B cell (primary cell): ENCODE measurements around the gene MX1. TPM values are rescaled to one million over a fixed set of nuclear protein-coding genes. Genes with fewer than 3 reads are reported as not detected.

Experiments
- ATAC-seq: fragments of 200-7000 bp; cut with Tn5 transposase; one replicate; pipeline ENCODE4 v1.10.0; 2021; ENCODE audit warnings: low read depth, mild to moderate bottlenecking, moderate number of reproducible peaks, moderate library complexity
- CTCF ChIA-PET: fragments of 350-600 bp; sonication (Branson Sonifier 250); formaldehyde crosslinking; loops from one replicate; lab custom pipeline; 2021; ENCODE audit warnings: antibody characterized with exemption, inconsistent platforms; lab: Charles Lee
- POLR2A ChIA-PET: fragments of 350-600 bp; sonication (Branson Sonifier 250); formaldehyde crosslinking; loops from one replicate; lab custom pipeline; 2021; ENCODE audit warnings: antibody characterized with exemption; lab: Charles Lee
- DNase-seq: peaks from one replicate; pipeline ENCODE4 v3.0.0; 2013
- H2AFZ ChIP-seq: 2 replicates; pipeline ENCODE4 v1.6.1; 2012; ENCODE audit warnings: mild to moderate bottlenecking, low read depth, low read length; ENCODE audit not compliant: insufficient read depth, poor library complexity, severe bottlenecking
- H3K27ac ChIP-seq, 2 donors: 1 replicate in 1 of 2; 2 replicates in 1 of 2; pipeline ENCODE4 v1.5.1; 2012 to 2013; ENCODE audit warnings: low read length in 2 of 2, mild to moderate bottlenecking in 2 of 2, moderate library complexity in 1 of 2
- H3K27me3 ChIP-seq, 4 experiments: fragments of 200-600 bp in 1 of 4; sonication (generic) in 1 of 4; replicated peaks in 1 of 4; 1 replicate in 2 of 4; 2 replicates in 2 of 4; pipeline versions ENCODE4 v1.6.1 to v1.7.0; 2013 to 2016; ENCODE audit warnings: low read length in 3 of 4, mild to moderate bottlenecking in 2 of 4, mixed read lengths in 1 of 4, moderate library complexity in 1 of 4; ENCODE audit not compliant: insufficient read depth in 4 of 4, control insufficient read depth in 3 of 4; ENCODE audit errors: control extremely low read depth in 1 of 4
- H3K36me3 ChIP-seq, 2 experiments: replicated peaks in 1 of 2; 1 replicate in 1 of 2; 2 replicates in 1 of 2; pipeline versions ENCODE4 v1.6.1 to v1.7.1; 2013; ENCODE audit warnings: low read length in 1 of 2; ENCODE audit not compliant: insufficient read depth in 2 of 2, control insufficient read depth in 1 of 2; ENCODE audit errors: control extremely low read depth in 1 of 2, extremely low read depth in 1 of 2
- H3K4me1 ChIP-seq, 2 donors: fragments of 200-600 bp in 1 of 2; sonication (generic) in 1 of 2; 1 replicate in 1 of 2; 2 replicates in 1 of 2; pipeline versions ENCODE4 v1.5.1 to v1.6.1; 2013 to 2017; ENCODE audit warnings: low read length in 2 of 2; ENCODE audit not compliant: control insufficient read depth in 2 of 2, insufficient read depth in 2 of 2
- H3K4me2 ChIP-seq: replicated peaks from 2 replicates; pipeline ENCODE3; 2012; ENCODE audit warnings: mild to moderate bottlenecking, low read depth, low read length; ENCODE audit not compliant: poor library complexity, severe bottlenecking
- H3K4me3 ChIP-seq, 5 experiments: fragments of 200-600 bp in 1 of 5; sonication (generic) in 1 of 5; 1 replicate in 3 of 5; 2 replicates in 2 of 5; pipeline versions ENCODE4 v1.5.1 to v1.7.0; 2011 to 2016; ENCODE audit warnings: low read length in 4 of 5, mild to moderate bottlenecking in 4 of 5, low read depth in 2 of 5, control low read depth in 1 of 5, moderate library complexity in 1 of 5; ENCODE audit not compliant: insufficient read depth in 1 of 5; ENCODE audit errors: control extremely low read depth in 1 of 5, extremely low read depth in 1 of 5
- H3K79me2 ChIP-seq: fragments of 200-600 bp; sonication (generic); one replicate; pipeline ENCODE4 v1.6.0; 2016; ENCODE audit warnings: low read length; ENCODE audit not compliant: control insufficient read depth, insufficient read depth
- H3K9ac ChIP-seq: fragments of 200-600 bp; sonication (generic); 2 replicates; pipeline ENCODE4 v1.6.1; 2017; ENCODE audit warnings: mild to moderate bottlenecking, low read length, moderate library complexity
- H3K9me3 ChIP-seq, 3 donors: one replicate each; pipeline versions ENCODE4 v1.6.1 to v1.7.1; 2013; ENCODE audit warnings: low read length in 2 of 3; ENCODE audit not compliant: control insufficient read depth in 2 of 3, insufficient read depth in 1 of 3; ENCODE audit errors: control extremely low read depth in 1 of 3
- H4K20me1 ChIP-seq: 2 replicates; pipeline ENCODE4 v1.6.0; 2012; ENCODE audit warnings: mild to moderate bottlenecking, low read length; ENCODE audit not compliant: insufficient read depth, control insufficient read depth, poor library complexity, severe bottlenecking
- H3K27ac Mint-ChIP-seq: one replicate; pipeline ENCODE4 v1.8.0; 2021; ENCODE audit warnings: mixed read lengths
- H3K27me3 Mint-ChIP-seq: one replicate; pipeline ENCODE4 v1.8.0; 2021; ENCODE audit warnings: mixed read lengths
- H3K4me1 Mint-ChIP-seq: one replicate; pipeline ENCODE4 v1.8.0; 2021; ENCODE audit warnings: mixed read lengths
- H3K4me3 Mint-ChIP-seq: one replicate; pipeline ENCODE4 v1.8.0; 2021; ENCODE audit warnings: mixed read lengths
- H3K9me3 Mint-ChIP-seq: one replicate; pipeline ENCODE4 v1.8.0; 2022; ENCODE audit warnings: mixed read lengths; ENCODE audit not compliant: insufficient read depth
- EZH2 ChIP-seq: IDR thresholded peaks from 2 replicates; pipeline ENCODE4 v1.6.1; 2012; ENCODE audit warnings: borderline replicate concordance, low read depth, mild to moderate bottlenecking, moderate library complexity, low read length; ENCODE audit not compliant: insufficient read depth, poor library complexity, severe bottlenecking
- WGBS: methylation state at CpG from one replicate; pipeline ENCODE4 v1.1.5; 2013; ENCODE audit warnings: missing lambda C conversion rate; ENCODE audit not compliant: insufficient coverage; 5-methylcytosine and 5-hydroxymethylcytosine counted together
- intact Hi-C: fragments of 100-400 bp; cut with micrococcal nuclease; formaldehyde crosslinking; loops from one replicate; pipeline ENCODE4 v1.10.0; 2022
- polyA plus RNA-seq: library from polyadenylated mRNA; depleted of rRNA; stranded (reverse); fragments of >200 nt; gene quantifications from 2 replicates; pipeline ENCODE4 v1.2.3, GENCODE V29; 2012
- total RNA-seq, 2 donors: library from RNA; stranded (reverse); fragments of 120-200 nt in 1 of 2; gene quantifications; 1 replicate in 1 of 2; 2 replicates in 1 of 2; pipeline versions ENCODE4 v1.2.3 to v1.2.4, GENCODE V29; 2013 to 2022
- TF ChIP-seq, protein P1 (sequence below): fragments of 200-600 bp; IDR thresholded peaks from one replicate; pipeline ENCODE4 v1.8.0; 2022; ENCODE audit warnings: antibody characterized with exemption, mild to moderate bottlenecking

MX1 gene
- total and polyA plus RNA-seq, 2 donors (not counting 1 experiment from before 2014, with no cell fraction given) = 57.6 to 62.9 TPM

DNA sequence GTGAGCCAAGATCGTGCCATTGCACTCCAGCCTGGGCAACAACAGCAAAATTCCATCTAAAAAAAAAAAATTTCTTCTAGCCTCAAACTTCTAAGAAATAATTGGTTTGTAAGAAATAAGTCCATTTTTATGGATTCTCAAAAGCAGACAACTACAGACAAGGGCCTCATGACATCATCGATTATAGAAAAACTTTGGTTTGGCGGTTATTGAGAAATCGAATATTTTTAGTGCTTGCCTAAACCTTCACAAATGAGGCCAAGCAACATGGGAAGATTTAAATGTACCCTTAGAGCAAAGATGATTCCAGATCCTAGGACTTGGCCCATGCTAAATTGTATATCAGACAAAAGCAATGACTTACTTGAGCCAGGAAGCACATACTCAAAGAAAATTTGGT lies 27.8 kb upstream of the MX1 start:
- Histone ChIP-seq H3K4me1 (peaks cover 4 to 15% of the 10 kb centered on the region in 2 donors), H4K20me1 (no peaks in the 10 kb centered on the region), H2AFZ (no peak overlapping the region), H3K79me2 (no peaks in the 10 kb centered on the region), H3K27me3 (no peaks in the 10 kb centered on the region), H3K27ac (no peak overlapping the region), H3K4me3 (no peak overlapping the region), H3K9me3 (no peaks in the 10 kb centered on the region), H3K4me2 (no peak overlapping the region), H3K9ac (no peak overlapping the region), H3K36me3 (peaks cover 3 to 65% of the 10 kb centered on the region in 2 experiments)
- no peak for ATAC-seq
- no CpG with 5 or more reads among the region's 4 CpGs for WGBS
- Mint-ChIP-seq H3K9me3 (no peaks in the 10 kb centered on the region), H3K27ac (no peak overlapping the region), H3K27me3 (no peaks in the 10 kb centered on the region), H3K4me3 (no peak overlapping the region), H3K4me1 (peaks cover 16% of the 10 kb centered on the region)
- TF ChIP-seq, protein P1, sequence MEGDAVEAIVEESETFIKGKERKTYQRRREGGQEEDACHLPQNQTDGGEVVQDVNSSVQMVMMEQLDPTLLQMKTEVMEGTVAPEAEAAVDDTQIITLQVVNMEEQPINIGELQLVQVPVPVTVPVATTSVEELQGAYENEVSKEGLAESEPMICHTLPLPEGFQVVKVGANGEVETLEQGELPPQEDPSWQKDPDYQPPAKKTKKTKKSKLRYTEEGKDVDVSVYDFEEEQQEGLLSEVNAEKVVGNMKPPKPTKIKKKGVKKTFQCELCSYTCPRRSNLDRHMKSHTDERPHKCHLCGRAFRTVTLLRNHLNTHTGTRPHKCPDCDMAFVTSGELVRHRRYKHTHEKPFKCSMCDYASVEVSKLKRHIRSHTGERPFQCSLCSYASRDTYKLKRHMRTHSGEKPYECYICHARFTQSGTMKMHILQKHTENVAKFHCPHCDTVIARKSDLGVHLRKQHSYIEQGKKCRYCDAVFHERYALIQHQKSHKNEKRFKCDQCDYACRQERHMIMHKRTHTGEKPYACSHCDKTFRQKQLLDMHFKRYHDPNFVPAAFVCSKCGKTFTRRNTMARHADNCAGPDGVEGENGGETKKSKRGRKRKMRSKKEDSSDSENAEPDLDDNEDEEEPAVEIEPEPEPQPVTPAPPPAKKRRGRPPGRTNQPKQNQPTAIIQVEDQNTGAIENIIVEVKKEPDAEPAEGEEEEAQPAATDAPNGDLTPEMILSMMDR = no peak
- no peak for TF ChIP-seq EZH2
- ChIA-PET POLR2A (no interaction called here), CTCF (no interaction called here)
- intact Hi-C loops = no loop called here
- no peak for DNase-seq

DNA sequence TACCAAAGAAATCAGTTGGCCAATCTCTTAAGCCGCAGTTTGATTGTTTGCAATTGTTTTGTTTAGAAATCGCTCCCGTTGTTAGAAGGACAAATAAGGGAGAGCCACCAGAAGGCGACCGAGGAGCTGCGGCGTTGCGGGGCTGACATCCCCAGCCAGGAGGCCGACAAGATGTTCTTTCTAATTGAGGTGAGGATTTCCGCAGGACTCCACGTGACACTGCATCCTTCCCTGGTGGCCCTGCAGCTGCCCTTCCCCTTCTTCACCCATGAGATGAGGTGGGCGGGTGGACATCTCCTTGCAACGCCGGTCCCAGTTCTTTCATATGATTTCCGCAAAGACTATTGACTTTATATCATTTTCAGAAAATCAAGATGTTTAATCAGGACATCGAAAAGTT lies 27.2 kb upstream of the MX1 start:
- Histone ChIP-seq H2AFZ (no peak overlapping the region), H3K4me2 (no peak overlapping the region), H3K36me3 (peaks cover 3 to 68% of the 10 kb centered on the region in 2 experiments), H3K9ac (no peak overlapping the region), H3K4me1 (peaks cover 4 to 15% of the 10 kb centered on the region in 2 donors), H3K9me3 (no peaks in the 10 kb centered on the region), H3K79me2 (no peaks in the 10 kb centered on the region), H3K27me3 (no peaks in the 10 kb centered on the region), H3K27ac (no peak overlapping the region), H4K20me1 (no peaks in the 10 kb centered on the region), H3K4me3 (no peak overlapping the region)
- H3K27me3 Mint-ChIP-seq = no peaks in the 10 kb centered on the region
- no peaks in the 10 kb centered on the region for H3K9me3 Mint-ChIP-seq
- 99% methylated on average over 11 of the region's 16 CpGs for WGBS
- ATAC-seq = no peak
- ChIA-PET POLR2A (no interaction called here), CTCF (no interaction called here)
- H3K4me1 Mint-ChIP-seq = peaks cover 16% of the 10 kb centered on the region
- intact Hi-C loops = no loop called here
- no peak for TF ChIP-seq EZH2
- TF ChIP-seq, protein P1 = no peak
- H3K27ac Mint-ChIP-seq = no peak overlapping the region
- no peak overlapping the region for H3K4me3 Mint-ChIP-seq
- no peak for DNase-seq
